PFSK-1 (cell line): ENCODE data around the gene TP53INP2.

Experiments
- POLR2AphosphoS5 ChIP-seq: IDR thresholded peaks from 2 replicates; pipeline ENCODE4 v1.6.1; 2012; ENCODE audit warnings: low read depth, mild to moderate bottlenecking, control low read depth, low read length, moderate library complexity
- SIN3A ChIP-seq: IDR thresholded peaks from 2 replicates; pipeline ENCODE4 v1.6.1; 2012; ENCODE audit warnings: mild to moderate bottlenecking, low read length, moderate library complexity, borderline replicate concordance; ENCODE audit not compliant: insufficient read depth
- TAF1 ChIP-seq: IDR thresholded peaks from 2 replicates; pipeline ENCODE4 v1.6.1; 2012; ENCODE audit warnings: low read length, control low read depth, borderline replicate concordance; ENCODE audit not compliant: insufficient read depth
- TF ChIP-seq, protein P1 (sequence below), 2 experiments: IDR thresholded peaks; 2 replicates each; pipeline versions ENCODE4 v1.6.1 to v1.8.0; 2011 to 2012; ENCODE audit warnings: low read depth in 2 of 2, low read length in 2 of 2, control low read depth in 1 of 2, inconsistent platforms in 1 of 2, mild to moderate bottlenecking in 1 of 2, moderate library complexity in 1 of 2; ENCODE audit not compliant: insufficient read depth in 1 of 2

DNA sequence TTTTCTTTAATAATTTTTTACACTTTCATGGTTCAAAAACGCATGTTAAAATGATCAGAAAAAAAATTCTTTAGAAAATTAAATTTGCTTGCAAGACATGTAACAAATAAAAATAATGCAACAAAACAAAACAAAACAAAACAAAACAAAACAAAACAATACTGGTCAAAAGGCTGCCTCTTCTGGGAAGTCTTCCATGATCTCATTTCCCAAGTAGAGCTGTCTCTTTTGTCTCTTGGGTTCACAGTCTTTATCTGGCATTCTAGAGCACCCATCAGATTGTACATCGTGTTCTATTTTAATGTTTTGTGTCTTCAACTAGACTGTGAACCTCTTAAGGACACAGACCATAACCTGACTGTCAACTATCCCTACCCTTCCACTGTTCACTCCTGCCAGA is 25.3 kb downstream of the TP53INP2 start:
- TF ChIP-seq, protein P1, sequence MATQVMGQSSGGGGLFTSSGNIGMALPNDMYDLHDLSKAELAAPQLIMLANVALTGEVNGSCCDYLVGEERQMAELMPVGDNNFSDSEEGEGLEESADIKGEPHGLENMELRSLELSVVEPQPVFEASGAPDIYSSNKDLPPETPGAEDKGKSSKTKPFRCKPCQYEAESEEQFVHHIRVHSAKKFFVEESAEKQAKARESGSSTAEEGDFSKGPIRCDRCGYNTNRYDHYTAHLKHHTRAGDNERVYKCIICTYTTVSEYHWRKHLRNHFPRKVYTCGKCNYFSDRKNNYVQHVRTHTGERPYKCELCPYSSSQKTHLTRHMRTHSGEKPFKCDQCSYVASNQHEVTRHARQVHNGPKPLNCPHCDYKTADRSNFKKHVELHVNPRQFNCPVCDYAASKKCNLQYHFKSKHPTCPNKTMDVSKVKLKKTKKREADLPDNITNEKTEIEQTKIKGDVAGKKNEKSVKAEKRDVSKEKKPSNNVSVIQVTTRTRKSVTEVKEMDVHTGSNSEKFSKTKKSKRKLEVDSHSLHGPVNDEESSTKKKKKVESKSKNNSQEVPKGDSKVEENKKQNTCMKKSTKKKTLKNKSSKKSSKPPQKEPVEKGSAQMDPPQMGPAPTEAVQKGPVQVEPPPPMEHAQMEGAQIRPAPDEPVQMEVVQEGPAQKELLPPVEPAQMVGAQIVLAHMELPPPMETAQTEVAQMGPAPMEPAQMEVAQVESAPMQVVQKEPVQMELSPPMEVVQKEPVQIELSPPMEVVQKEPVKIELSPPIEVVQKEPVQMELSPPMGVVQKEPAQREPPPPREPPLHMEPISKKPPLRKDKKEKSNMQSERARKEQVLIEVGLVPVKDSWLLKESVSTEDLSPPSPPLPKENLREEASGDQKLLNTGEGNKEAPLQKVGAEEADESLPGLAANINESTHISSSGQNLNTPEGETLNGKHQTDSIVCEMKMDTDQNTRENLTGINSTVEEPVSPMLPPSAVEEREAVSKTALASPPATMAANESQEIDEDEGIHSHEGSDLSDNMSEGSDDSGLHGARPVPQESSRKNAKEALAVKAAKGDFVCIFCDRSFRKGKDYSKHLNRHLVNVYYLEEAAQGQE (IDR thresholded peaks at IDR 0.05; ENCODE audit: insufficient read depth in 1 of 2, low read depth in 2 of 2, low read length in 2 of 2), result no peak
- no peak for TF ChIP-seq TAF1
- no peak for TF ChIP-seq POLR2AphosphoS5
- TF ChIP-seq SIN3A, result no peak
